Lower lobe of right lung (tissue), 2 donors: ENCODE measurements around the gene GFY. TPM values are rescaled to one million over a fixed set of nuclear protein-coding genes. Genes with fewer than 3 reads are reported as not detected.

ENCODE experiments used
- ATAC-seq, 2 donors: fragments of 200-7000 bp; cut with Tn5 transposase; one replicate each; pipeline ENCODE4 v1.9.1; 2020 to 2022; ENCODE audit warnings: mild to moderate bottlenecking in 2 of 2, moderate library complexity in 2 of 2
- DNase-seq: peaks from one replicate; pipeline ENCODE4 v3.0.0-alpha.2; 2020
- H3K27ac ChIP-seq: fragments of 200-600 bp; one replicate; pipeline ENCODE4 v1.8.0; 2022
- H3K27me3 ChIP-seq: fragments of 200-600 bp; one replicate; pipeline ENCODE4 v1.8.0; 2022; ENCODE audit warnings: low read depth
- H3K36me3 ChIP-seq: fragments of 200-600 bp; one replicate; pipeline ENCODE4 v1.8.0; 2022; ENCODE audit warnings: mild to moderate bottlenecking
- H3K4me1 ChIP-seq: fragments of 200-600 bp; one replicate; pipeline ENCODE4 v1.8.0; 2022
- H3K4me3 ChIP-seq: fragments of 200-600 bp; one replicate; pipeline ENCODE4 v1.8.0; 2022; ENCODE audit warnings: mild to moderate bottlenecking
- H3K9me3 ChIP-seq: fragments of 200-600 bp; one replicate; pipeline ENCODE4 v1.8.0; 2022
- CTCF ChIP-seq: fragments of 200-600 bp; IDR thresholded peaks from one replicate; pipeline ENCODE4 v1.8.0; 2022; ENCODE audit warnings: antibody characterized with exemption, mild to moderate bottlenecking
- intact Hi-C: fragments of 100-400 bp; cut with DNase I; formaldehyde crosslinking; loops from one replicate; pipeline ENCODE4 v1.11.0; 2022
- total RNA-seq: library from RNA; stranded (reverse); fragmentation: NEBNext Ultra II Directional; extraction: Animal tissue kit (Norgen Biotek cat#: 25700); gene quantifications from one replicate; pipeline ENCODE4 v1.2.1, GENCODE V29; 2021
- donor health status: DM: no; HTN: yes; CAD: no; lungs with severe emphysema.

GFY gene
- total RNA-seq, 1 donor from 2014 or later, result not detected

GRCh38 chr19:49417088-49417487, 8.1 kb upstream of the GFY start:
- no peaks in the 10 kb centered on the region for H3K36me3 ChIP-seq
- TF ChIP-seq CTCF, result no peak
- H3K9me3 ChIP-seq, result no peaks in the 10 kb centered on the region
- peaks cover 13% of the 10 kb centered on the region for H3K4me1 ChIP-seq
- intact Hi-C loops, result no loop called here
- peaks cover 45% of the 10 kb centered on the region for H3K27me3 ChIP-seq
- no peak for DNase-seq
- H3K27ac ChIP-seq, result no peak overlapping the region
- H3K4me3 ChIP-seq, result no peak overlapping the region
- ATAC-seq, result no peak

GRCh38 chr19:49418511-49418910, 6.7 kb upstream of the GFY start:
- Histone ChIP-seq H3K27ac (no peak overlapping the region), H3K27me3 (peaks cover 59% of the 10 kb centered on the region), H3K9me3 (no peaks in the 10 kb centered on the region), H3K36me3 (no peaks in the 10 kb centered on the region), H3K4me3 (no peak overlapping the region), H3K4me1 (peaks cover 27% of the 10 kb centered on the region)
- ATAC-seq, result no peak
- intact Hi-C loops, result no loop called here
- no peak for DNase-seq
- TF ChIP-seq CTCF, result no peak

GRCh38 chr19:49419173-49419572, 6.0 kb upstream of the GFY start:
- ATAC-seq, result no peak
- no peaks in the 10 kb centered on the region for H3K36me3 ChIP-seq
- intact Hi-C loops, result no loop called here
- no peaks in the 10 kb centered on the region for H3K9me3 ChIP-seq
- no peak for TF ChIP-seq CTCF
- peaks cover 27% of the 10 kb centered on the region for H3K4me1 ChIP-seq
- no peak for DNase-seq
- H3K4me3 ChIP-seq, result no peak overlapping the region
- H3K27me3 ChIP-seq, result peaks cover 66% of the 10 kb centered on the region
- H3K27ac ChIP-seq, result no peak overlapping the region

GRCh38 chr19:49420227-49420626, 5.0 kb upstream of the GFY start:
- Histone ChIP-seq H3K4me1 (peaks cover 27% of the 10 kb centered on the region), H3K36me3 (no peaks in the 10 kb centered on the region), H3K4me3 (no peak overlapping the region), H3K27me3 (peaks cover 70% of the 10 kb centered on the region), H3K27ac (no peak overlapping the region), H3K9me3 (no peaks in the 10 kb centered on the region)
- DNase-seq (no peak), ATAC-seq (no peak)
- no peak for TF ChIP-seq CTCF
- intact Hi-C loops, result no loop called here

- peaks cover 78% of the 10 kb centered on the region for H3K27me3 ChIP-seq
Measured at GRCh38 chr19:49421039-49421877, 3.9 kb upstream of the GFY start.

More at GRCh38 chr19:49421039-49421877, 3.9 kb upstream of the GFY start:
- intact Hi-C loops, result no loop called here
- Histone ChIP-seq H3K4me1 (peaks cover 27% of the 10 kb centered on the region), H3K27ac (no peak overlapping the region), H3K36me3 (no peaks in the 10 kb centered on the region), H3K4me3 (peak overlapping the region; percentile 41), H3K9me3 (no peaks in the 10 kb centered on the region)
- DNase-seq, result peak; percentile 77
- TF ChIP-seq CTCF, result no peak
- peak; percentile 67 to 86 for ATAC-seq
